ENCODE measurements around the gene ZNF511.

DNA sequence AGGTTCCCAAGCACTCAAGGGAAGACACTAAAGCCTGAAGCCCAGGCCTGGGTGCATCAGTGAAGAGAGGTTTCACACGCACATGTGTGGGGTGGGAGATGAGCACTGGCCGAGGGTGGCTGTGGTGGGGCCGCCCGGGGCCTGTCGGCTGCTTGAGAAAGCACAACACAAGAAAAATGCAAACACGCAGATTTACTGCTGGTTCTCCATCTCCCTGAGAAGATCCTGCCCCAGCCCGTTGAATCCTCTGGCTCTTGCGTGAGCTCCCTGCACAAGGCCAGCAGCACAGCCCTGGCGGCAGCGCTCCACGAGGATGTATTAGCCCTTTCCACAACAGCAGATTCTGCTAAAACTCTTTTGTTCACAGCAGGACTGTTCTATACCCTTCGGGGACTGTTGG is 6.2 kb downstream of the ZNF511 start:
- TF ChIP-seq JUN (CRISPR knock-in tag; IDR thresholded peaks at IDR 0.05) (no peak), TCF7 (CRISPR knock-in tag; IDR thresholded peaks at IDR 0.05; ENCODE audit: low read depth) (no peak), CBFB (CRISPR knock-in tag; IDR thresholded peaks at IDR 0.05; ENCODE audit: low read depth) (no peak), ATF1 (CRISPR knock-in tag; IDR thresholded peaks at IDR 0.05) (no peak), PRRX2 (CRISPR knock-in tag; IDR thresholded peaks at IDR 0.05) (no peak), ZNF138 (CRISPR knock-in tag; conservative IDR thresholded peaks at IDR 0.05) (no peak)
- TF ChIP-seq, protein P1, sequence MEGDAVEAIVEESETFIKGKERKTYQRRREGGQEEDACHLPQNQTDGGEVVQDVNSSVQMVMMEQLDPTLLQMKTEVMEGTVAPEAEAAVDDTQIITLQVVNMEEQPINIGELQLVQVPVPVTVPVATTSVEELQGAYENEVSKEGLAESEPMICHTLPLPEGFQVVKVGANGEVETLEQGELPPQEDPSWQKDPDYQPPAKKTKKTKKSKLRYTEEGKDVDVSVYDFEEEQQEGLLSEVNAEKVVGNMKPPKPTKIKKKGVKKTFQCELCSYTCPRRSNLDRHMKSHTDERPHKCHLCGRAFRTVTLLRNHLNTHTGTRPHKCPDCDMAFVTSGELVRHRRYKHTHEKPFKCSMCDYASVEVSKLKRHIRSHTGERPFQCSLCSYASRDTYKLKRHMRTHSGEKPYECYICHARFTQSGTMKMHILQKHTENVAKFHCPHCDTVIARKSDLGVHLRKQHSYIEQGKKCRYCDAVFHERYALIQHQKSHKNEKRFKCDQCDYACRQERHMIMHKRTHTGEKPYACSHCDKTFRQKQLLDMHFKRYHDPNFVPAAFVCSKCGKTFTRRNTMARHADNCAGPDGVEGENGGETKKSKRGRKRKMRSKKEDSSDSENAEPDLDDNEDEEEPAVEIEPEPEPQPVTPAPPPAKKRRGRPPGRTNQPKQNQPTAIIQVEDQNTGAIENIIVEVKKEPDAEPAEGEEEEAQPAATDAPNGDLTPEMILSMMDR (IDR thresholded peaks at IDR 0.05): no peak
- TF ChIP-seq, protein P2, sequence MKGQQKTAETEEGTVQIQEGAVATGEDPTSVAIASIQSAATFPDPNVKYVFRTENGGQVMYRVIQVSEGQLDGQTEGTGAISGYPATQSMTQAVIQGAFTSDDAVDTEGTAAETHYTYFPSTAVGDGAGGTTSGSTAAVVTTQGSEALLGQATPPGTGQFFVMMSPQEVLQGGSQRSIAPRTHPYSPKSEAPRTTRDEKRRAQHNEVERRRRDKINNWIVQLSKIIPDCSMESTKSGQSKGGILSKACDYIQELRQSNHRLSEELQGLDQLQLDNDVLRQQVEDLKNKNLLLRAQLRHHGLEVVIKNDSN (CRISPR knock-in tag; IDR thresholded peaks at IDR 0.05): no peak
- TF ChIP-seq, protein P3, sequence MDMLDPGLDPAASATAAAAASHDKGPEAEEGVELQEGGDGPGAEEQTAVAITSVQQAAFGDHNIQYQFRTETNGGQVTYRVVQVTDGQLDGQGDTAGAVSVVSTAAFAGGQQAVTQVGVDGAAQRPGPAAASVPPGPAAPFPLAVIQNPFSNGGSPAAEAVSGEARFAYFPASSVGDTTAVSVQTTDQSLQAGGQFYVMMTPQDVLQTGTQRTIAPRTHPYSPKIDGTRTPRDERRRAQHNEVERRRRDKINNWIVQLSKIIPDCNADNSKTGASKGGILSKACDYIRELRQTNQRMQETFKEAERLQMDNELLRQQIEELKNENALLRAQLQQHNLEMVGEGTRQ (CRISPR knock-in tag; IDR thresholded peaks at IDR 0.05): no peak
- TF ChIP-seq, protein P4, sequence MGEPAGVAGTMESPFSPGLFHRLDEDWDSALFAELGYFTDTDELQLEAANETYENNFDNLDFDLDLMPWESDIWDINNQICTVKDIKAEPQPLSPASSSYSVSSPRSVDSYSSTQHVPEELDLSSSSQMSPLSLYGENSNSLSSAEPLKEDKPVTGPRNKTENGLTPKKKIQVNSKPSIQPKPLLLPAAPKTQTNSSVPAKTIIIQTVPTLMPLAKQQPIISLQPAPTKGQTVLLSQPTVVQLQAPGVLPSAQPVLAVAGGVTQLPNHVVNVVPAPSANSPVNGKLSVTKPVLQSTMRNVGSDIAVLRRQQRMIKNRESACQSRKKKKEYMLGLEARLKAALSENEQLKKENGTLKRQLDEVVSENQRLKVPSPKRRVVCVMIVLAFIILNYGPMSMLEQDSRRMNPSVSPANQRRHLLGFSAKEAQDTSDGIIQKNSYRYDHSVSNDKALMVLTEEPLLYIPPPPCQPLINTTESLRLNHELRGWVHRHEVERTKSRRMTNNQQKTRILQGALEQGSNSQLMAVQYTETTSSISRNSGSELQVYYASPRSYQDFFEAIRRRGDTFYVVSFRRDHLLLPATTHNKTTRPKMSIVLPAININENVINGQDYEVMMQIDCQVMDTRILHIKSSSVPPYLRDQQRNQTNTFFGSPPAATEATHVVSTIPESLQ (CRISPR knock-in tag; IDR thresholded peaks at IDR 0.05): no peak
- TF ChIP-seq, protein P5, sequence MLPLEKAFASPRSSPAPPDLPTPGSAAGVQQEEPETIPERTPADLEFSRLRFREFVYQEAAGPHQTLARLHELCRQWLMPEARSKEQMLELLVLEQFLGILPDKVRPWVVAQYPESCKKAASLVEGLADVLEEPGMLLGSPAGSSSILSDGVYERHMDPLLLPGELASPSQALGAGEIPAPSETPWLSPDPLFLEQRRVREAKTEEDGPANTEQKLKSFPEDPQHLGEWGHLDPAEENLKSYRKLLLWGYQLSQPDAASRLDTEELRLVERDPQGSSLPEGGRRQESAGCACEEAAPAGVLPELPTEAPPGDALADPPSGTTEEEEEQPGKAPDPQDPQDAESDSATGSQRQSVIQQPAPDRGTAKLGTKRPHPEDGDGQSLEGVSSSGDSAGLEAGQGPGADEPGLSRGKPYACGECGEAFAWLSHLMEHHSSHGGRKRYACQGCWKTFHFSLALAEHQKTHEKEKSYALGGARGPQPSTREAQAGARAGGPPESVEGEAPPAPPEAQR (CRISPR knock-in tag; IDR thresholded peaks at IDR 0.05): no peak
- TF ChIP-seq, protein P6, sequence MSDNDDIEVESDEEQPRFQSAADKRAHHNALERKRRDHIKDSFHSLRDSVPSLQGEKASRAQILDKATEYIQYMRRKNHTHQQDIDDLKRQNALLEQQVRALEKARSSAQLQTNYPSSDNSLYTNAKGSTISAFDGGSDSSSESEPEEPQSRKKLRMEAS (CRISPR knock-in tag; IDR thresholded peaks at IDR 0.05): no peak
